Psoas muscle (tissue), 8 donors: ENCODE results near the gene KCNAB3. TPM values are rescaled to one million over a fixed set of nuclear protein-coding genes. Genes with fewer than 3 reads are reported as not detected.

Experiments
- ATAC-seq, 4 donors: fragments of 200-7000 bp; cut with Tn5 transposase; one replicate each; pipeline ENCODE4 v1.9.1; 2020; ENCODE audit warnings: moderate library complexity in 3 of 4, mild to moderate bottlenecking in 2 of 4
- DNase-seq, 2 donors: peaks; one replicate each; pipeline ENCODE4 v3.0.0-alpha.2; 2020
- H3K27ac ChIP-seq: fragments of 200-600 bp; one replicate; pipeline ENCODE4 v1.8.0; 2022
- H3K27me3 ChIP-seq, 3 donors: fragments of 200-600 bp in 1 of 3; one replicate each; pipeline versions ENCODE4 v1.6.1 to v1.8.0; 2013 to 2022; ENCODE audit warnings: low read length in 2 of 3, mild to moderate bottlenecking in 2 of 3, moderate library complexity in 1 of 3; ENCODE audit not compliant: insufficient read depth in 3 of 3
- H3K36me3 ChIP-seq, 2 donors: fragments of 200-600 bp in 1 of 2; one replicate each; pipeline versions ENCODE4 v1.6.1 to v1.8.0; 2013 to 2022; ENCODE audit warnings: low read depth in 1 of 2, mild to moderate bottlenecking in 1 of 2, moderate library complexity in 1 of 2; ENCODE audit not compliant: insufficient read depth in 1 of 2
- H3K4me1 ChIP-seq: fragments of 200-600 bp; one replicate; pipeline ENCODE4 v1.8.0; 2022
- H3K4me3 ChIP-seq: fragments of 200-600 bp; one replicate; pipeline ENCODE4 v1.8.0; 2022; ENCODE audit warnings: mild to moderate bottlenecking
- H3K9me3 ChIP-seq: fragments of 200-600 bp; one replicate; pipeline ENCODE4 v1.8.0; 2022
- WGBS, 3 donors: extraction: QIAGEN DNeasy Blood & Tissue Kit; methylation state at CpG; one replicate each; pipeline versions ENCODE4 v1.1.6 to v1.1.7; 2013; 5-methylcytosine and 5-hydroxymethylcytosine counted together
- intact Hi-C, 2 donors: fragments of 100-400 bp; cut with DNase I; formaldehyde crosslinking; loops; one replicate each; pipeline versions ENCODE4 v1.11.0 to v1.14.2; 2022
- polyA plus RNA-seq, 3 donors: library from polyadenylated mRNA; stranded (reverse); fragments of 200-250 nt; gene quantifications; one replicate each; pipeline ENCODE4 v1.2.3, GENCODE V29; 2013
- total RNA-seq, 4 donors: library from RNA; stranded (reverse); fragmentation: NEBNext Ultra II Directional in 2 of 4; extraction: Animal tissue kit (Norgen Biotek cat#: 25700) in 2 of 4; gene quantifications; one replicate each; pipeline versions ENCODE4 v1.2.1 to v1.2.4, GENCODE V29; 2021 to 2023
- TF ChIP-seq, protein P1 (sequence below): fragments of 200-600 bp; IDR thresholded peaks from one replicate; pipeline ENCODE4 v1.8.0; 2022; ENCODE audit warnings: antibody characterized with exemption
- donor health status: healthy with polysubstance abuse.
- donor health status: DM: no; HTN: no; CAD: no; lungs with moderate emphysema.
- donor health status: Bipolar disorder and iron deficiency.
- donor health status: healthy.
- donor health status: DM: yes; HTN: yes; CAD: no.
- donor health status: DM: no; HTN: no; CAD: no.
- donor health status: DM: no; HTN: no; CAD: no.
- donor health status: DM: yes; HTN: yes; CAD: no.

Gene KCNAB3
- total and polyA plus RNA-seq, 7 donors = 0.18 to 0.77 (median 0.45) TPM; not detected in 1

DNA sequence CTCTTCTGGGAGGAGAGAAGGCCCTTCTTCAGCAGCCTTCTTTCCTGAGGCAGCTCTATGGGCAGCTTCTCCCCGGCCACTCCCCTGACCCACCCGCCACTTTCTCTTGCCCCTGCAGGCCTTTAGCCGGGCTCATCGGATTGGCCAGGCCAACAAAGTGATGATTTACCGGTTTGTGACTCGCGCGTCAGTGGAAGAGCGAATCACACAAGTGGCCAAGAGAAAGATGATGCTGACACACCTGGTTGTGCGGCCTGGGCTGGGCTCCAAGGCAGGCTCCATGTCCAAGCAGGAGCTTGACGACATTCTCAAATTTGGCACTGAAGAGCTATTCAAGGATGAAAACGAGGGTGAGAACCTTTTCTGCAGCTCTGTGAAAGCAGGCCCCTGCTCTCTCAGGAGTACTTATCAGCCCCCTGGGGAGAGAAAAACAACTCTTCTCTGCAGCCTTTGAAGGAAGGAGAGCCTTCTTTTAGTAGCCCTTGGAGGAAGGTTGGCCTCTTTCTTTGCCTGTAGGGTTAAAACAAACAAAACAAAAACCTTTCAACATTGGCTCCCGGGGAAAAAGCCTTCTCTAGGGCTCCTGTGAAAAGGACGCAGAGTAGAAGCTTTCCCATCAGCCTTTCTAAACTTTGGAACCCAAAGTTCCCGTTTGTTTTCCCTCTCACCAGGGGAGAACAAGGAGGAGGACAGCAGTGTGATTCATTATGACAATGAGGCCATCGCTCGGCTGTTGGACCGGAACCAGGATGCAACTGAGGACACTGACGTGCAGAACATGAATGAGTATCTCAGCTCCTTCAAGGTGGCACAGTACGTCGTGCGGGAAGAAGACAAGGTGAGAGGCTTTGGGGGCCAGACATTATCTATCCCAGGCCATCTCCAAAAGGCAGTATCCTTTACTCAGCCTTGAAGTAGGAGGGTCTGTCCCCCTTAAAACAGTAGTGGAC is 26.2 kb downstream of the KCNAB3 start:
- Histone ChIP-seq H3K27me3 (no peaks in the 10 kb centered on the region), H3K9me3 (no peaks in the 10 kb centered on the region), H3K4me1 (no peaks in the 10 kb centered on the region), H3K27ac (no peak overlapping the region), H3K4me3 (no peak overlapping the region), H3K36me3 (peaks cover 0 to 70% of the 10 kb centered on the region in 2 donors)
- intact Hi-C loops = no loop called here
- 70 to 77% (median 76%) methylated on average over 22 of the region's 22 CpGs for WGBS, 3 donors
- ATAC-seq (no peak), DNase-seq (no peak)
- TF ChIP-seq, protein P1, sequence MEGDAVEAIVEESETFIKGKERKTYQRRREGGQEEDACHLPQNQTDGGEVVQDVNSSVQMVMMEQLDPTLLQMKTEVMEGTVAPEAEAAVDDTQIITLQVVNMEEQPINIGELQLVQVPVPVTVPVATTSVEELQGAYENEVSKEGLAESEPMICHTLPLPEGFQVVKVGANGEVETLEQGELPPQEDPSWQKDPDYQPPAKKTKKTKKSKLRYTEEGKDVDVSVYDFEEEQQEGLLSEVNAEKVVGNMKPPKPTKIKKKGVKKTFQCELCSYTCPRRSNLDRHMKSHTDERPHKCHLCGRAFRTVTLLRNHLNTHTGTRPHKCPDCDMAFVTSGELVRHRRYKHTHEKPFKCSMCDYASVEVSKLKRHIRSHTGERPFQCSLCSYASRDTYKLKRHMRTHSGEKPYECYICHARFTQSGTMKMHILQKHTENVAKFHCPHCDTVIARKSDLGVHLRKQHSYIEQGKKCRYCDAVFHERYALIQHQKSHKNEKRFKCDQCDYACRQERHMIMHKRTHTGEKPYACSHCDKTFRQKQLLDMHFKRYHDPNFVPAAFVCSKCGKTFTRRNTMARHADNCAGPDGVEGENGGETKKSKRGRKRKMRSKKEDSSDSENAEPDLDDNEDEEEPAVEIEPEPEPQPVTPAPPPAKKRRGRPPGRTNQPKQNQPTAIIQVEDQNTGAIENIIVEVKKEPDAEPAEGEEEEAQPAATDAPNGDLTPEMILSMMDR = no peak

DNA sequence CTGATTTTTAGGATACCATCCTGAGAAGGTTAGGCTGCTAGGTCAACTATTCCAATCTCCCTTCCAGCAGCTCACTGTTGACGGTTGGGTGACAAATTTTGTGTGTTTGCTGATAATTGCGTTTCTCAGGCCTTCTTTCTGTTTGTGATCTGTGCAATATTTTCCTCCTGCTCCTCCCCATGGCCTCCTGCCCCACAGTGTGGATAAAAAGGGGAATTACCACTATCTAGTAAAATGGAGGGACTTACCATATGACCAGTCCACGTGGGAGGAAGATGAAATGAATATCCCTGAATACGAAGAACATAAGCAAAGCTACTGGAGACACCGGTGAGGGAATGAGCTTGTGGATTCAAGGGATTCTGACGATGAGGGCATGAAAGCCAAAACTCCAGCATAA is 31.9 kb downstream of the KCNAB3 start:
- no peak overlapping the region for H3K4me3 ChIP-seq
- peaks cover 0 to 51% of the 10 kb centered on the region in 2 donors for H3K36me3 ChIP-seq
- ATAC-seq = peak; percentile 68 to 80 (median 76)
- 35 to 44% (median 43%) methylated on average over 6 of the region's 6 CpGs for WGBS, 3 donors
- H3K27me3 ChIP-seq = no peaks in the 10 kb centered on the region
- no peak for DNase-seq
- H3K4me1 ChIP-seq = peaks cover 2% of the 10 kb centered on the region
- TF ChIP-seq, protein P1 = peak; percentile 50
- no peaks in the 10 kb centered on the region for H3K9me3 ChIP-seq
- no peak overlapping the region for H3K27ac ChIP-seq
- intact Hi-C loops = loop anchor here (1.0 to 5.0 kb wide), 3 partner anchors 35 to 75 kb away; no protein-coding TSS in a partner anchor

DNA sequence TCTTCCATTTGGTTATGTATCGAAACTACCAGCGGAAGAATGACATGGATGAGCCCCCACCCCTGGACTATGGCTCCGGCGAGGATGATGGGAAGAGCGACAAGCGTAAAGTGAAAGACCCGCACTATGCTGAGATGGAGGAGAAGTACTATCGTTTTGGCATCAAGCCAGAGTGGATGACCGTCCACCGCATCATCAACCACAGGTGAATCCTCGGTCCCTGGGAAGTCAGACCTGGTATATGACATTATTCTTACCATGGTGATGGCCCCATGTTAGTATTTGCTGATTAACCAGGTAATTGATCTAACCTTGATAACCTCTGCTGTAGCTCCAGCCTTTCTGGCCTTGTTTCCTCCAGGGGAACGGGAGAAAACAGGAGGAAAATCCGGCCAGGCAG is 32.6 kb downstream of the KCNAB3 start:
- no peak overlapping the region for H3K4me3 ChIP-seq
- H3K27me3 ChIP-seq = no peaks in the 10 kb centered on the region
- TF ChIP-seq, protein P1 = no peak
- intact Hi-C loops = loop anchor here (1.0 to 5.0 kb wide), 3 partner anchors 35 to 75 kb away; no protein-coding TSS in a partner anchor
- no peak overlapping the region for H3K27ac ChIP-seq
- ATAC-seq (no peak), DNase-seq (no peak)
- no peaks in the 10 kb centered on the region for H3K9me3 ChIP-seq
- H3K4me1 ChIP-seq = peaks cover 2% of the 10 kb centered on the region
- H3K36me3 ChIP-seq = peaks cover 0 to 46% of the 10 kb centered on the region in 2 donors
- 86 to 88% (median 87%) methylated on average over 13 of the region's 13 CpGs for WGBS, 3 donors

DNA sequence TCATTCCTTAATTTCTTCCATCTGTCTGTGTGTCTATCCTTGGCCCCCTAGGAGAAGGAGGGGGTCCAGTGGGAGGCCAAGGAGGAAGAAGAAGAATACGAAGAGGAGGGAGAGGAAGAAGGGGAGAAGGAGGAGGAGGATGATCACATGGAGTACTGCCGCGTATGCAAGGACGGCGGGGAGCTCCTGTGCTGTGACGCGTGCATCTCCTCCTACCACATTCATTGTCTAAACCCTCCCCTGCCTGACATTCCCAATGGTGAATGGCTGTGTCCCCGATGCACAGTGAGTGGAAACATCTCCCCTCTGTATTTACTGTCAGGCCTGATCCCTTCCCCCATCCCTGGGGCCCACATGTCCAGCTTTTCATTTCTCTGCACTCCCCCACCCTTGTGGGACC is 34.8 kb downstream of the KCNAB3 start:
- no peaks in the 10 kb centered on the region for H3K27me3 ChIP-seq
- intact Hi-C loops = loop anchor here (5.0 kb wide), 2 partner anchors 33 to 73 kb away; no protein-coding TSS in a partner anchor
- no peak overlapping the region for H3K4me3 ChIP-seq
- H3K4me1 ChIP-seq = peaks cover 6% of the 10 kb centered on the region
- WGBS, 3 donors = 91 to 93% (median 92%) methylated on average over 8 of the region's 8 CpGs
- peaks cover 0 to 42% of the 10 kb centered on the region in 2 donors for H3K36me3 ChIP-seq
- no peaks in the 10 kb centered on the region for H3K9me3 ChIP-seq
- TF ChIP-seq, protein P1 = no peak
- ATAC-seq = no peak
- H3K27ac ChIP-seq = no peak overlapping the region
- DNase-seq = no peak
